Right cardiac atrium (tissue), 5 donors: Measurements from ENCODE around the gene ATF5. TPM values are rescaled to one million over a fixed set of nuclear protein-coding genes. Genes with fewer than 3 reads are reported as not detected.

ENCODE experiments used
- ATAC-seq, 2 donors: fragments of 200-7000 bp; cut with Tn5 transposase; one replicate each; pipeline versions ENCODE4 v1.8.0 to v1.9.1; 2020; ENCODE audit warnings: moderate library complexity in 2 of 2, mild to moderate bottlenecking in 1 of 2
- DNase-seq, 3 donors: peaks; one replicate each; pipeline ENCODE4 v3.0.0-alpha.2; 2020
- H3K27ac ChIP-seq: one replicate; pipeline ENCODE4 v1.5.1; 2013; ENCODE audit warnings: mild to moderate bottlenecking, low read length, control low read depth, moderate library complexity
- H3K27me3 ChIP-seq: one replicate; pipeline ENCODE4 v1.6.1; 2013; ENCODE audit not compliant: control insufficient read depth, insufficient read depth
- H3K4me1 ChIP-seq: one replicate; pipeline ENCODE4 v1.6.1; 2013; ENCODE audit warnings: low read length; ENCODE audit not compliant: control insufficient read depth, insufficient read depth
- H3K4me3 ChIP-seq: one replicate; pipeline ENCODE4 v1.5.1; 2013; ENCODE audit warnings: low read length, control low read depth
- H3K9me3 ChIP-seq: one replicate; pipeline ENCODE4 v1.6.1; 2013; ENCODE audit warnings: low read length; ENCODE audit not compliant: control insufficient read depth
- WGBS: extraction: QIAGEN DNeasy Blood & Tissue Kit; methylation state at CpG from one replicate; pipeline ENCODE4 v1.1.7; 2013; 5-methylcytosine and 5-hydroxymethylcytosine counted together
- intact Hi-C, 4 donors: fragments of 100-400 bp; cut with DNase I; formaldehyde crosslinking; loops; one replicate each; pipeline versions ENCODE4 v1.11.0 to v1.14.0; 2022 to 2023
- polyA plus RNA-seq: library from polyadenylated mRNA; stranded (reverse); fragments of 200-250 nt; gene quantifications from one replicate; pipeline ENCODE4 v1.2.3, GENCODE V29; 2013
- total RNA-seq, 4 donors: library from RNA; stranded (reverse); fragmentation: NEBNext Ultra II Directional; extraction: Animal tissue kit (Norgen Biotek cat#: 25700); gene quantifications; one replicate each; pipeline ENCODE4 v1.2.1, GENCODE V29; 2021
- donor health status: healthy with polysubstance abuse.
- donor health status: DM: no; HTN: yes; CAD: no.
- donor health status: DM: no; HTN: no; CAD: no.
- donor health status: DM: no; HTN: yes; CAD: no; lungs with severe emphysema.
- donor health status: DM: yes; HTN: yes; CAD: no.

ATF5 gene
- total and polyA plus RNA-seq, 5 donors = 7.1 to 16.8 (median 10.8) TPM

GRCh38 chr19:49925486-49925885 is 3.5 kb upstream of the ATF5 start:
- H3K9me3 ChIP-seq = no peaks in the 10 kb centered on the region
- intact Hi-C loops = no loop called here
- DNase-seq (no peak), ATAC-seq (no peak)
- no peak overlapping the region for H3K4me3 ChIP-seq
- H3K27me3 ChIP-seq = no peaks in the 10 kb centered on the region
- peaks cover 6% of the 10 kb centered on the region for H3K4me1 ChIP-seq
- H3K27ac ChIP-seq = no peak overlapping the region
- 86% methylated on average over 5 of the region's 5 CpGs for WGBS

GRCh38 chr19:49926515-49926914 is 2.5 kb upstream of the ATF5 start:
- H3K27ac ChIP-seq = no peak overlapping the region
- no peaks in the 10 kb centered on the region for H3K27me3 ChIP-seq
- intact Hi-C loops = no loop called here
- DNase-seq (no peak), ATAC-seq (no peak)
- WGBS = 89% methylated on average over 10 of the region's 10 CpGs
- H3K4me3 ChIP-seq = no peak overlapping the region
- H3K9me3 ChIP-seq = no peaks in the 10 kb centered on the region
- peaks cover 6% of the 10 kb centered on the region for H3K4me1 ChIP-seq

- ATAC-seq = no peak
- DNase-seq = peak in 1 of 3 donors; percentile 17
- 79% methylated on average over 14 of the region's 14 CpGs for WGBS
- H3K9me3 ChIP-seq = no peaks in the 10 kb centered on the region
- H3K27ac ChIP-seq = no peak overlapping the region
- H3K27me3 ChIP-seq = no peaks in the 10 kb centered on the region
- intact Hi-C loops = no loop called here
- no peak overlapping the region for H3K4me3 ChIP-seq
- peaks cover 6% of the 10 kb centered on the region for H3K4me1 ChIP-seq
Measured at GRCh38 chr19:49927526-49928264, 1.3 kb upstream of the ATF5 start.

GRCh38 chr19:49929611-49930482 is 842 bp downstream of the ATF5 start:
- 3% methylated on average over 43 of the region's 43 CpGs for WGBS
- peak; percentile 93 to 94 for ATAC-seq
- peak; percentile 94 to 96 (median 95) for DNase-seq
- H3K4me3 ChIP-seq = peak overlapping the region; percentile 57
- no peaks in the 10 kb centered on the region for H3K9me3 ChIP-seq
- intact Hi-C loops = no loop called here
- peaks cover 6% of the 10 kb centered on the region for H3K4me1 ChIP-seq
- H3K27me3 ChIP-seq = no peaks in the 10 kb centered on the region
- H3K27ac ChIP-seq = peak overlapping the region; percentile 56

GRCh38 chr19:49930483-49931011 is 1.5 kb downstream of the ATF5 start:
- peaks cover 6% of the 10 kb centered on the region for H3K4me1 ChIP-seq
- no peaks in the 10 kb centered on the region for H3K9me3 ChIP-seq
- no peaks in the 10 kb centered on the region for H3K27me3 ChIP-seq
- peak; percentile 5 to 56 for ATAC-seq
- H3K27ac ChIP-seq = peak overlapping the region; percentile 40
- intact Hi-C loops = no loop called here
- WGBS = 51% methylated on average over 15 of the region's 15 CpGs
- peak; percentile 70 to 75 (median 72) for DNase-seq
- H3K4me3 ChIP-seq = peak overlapping the region; percentile 57

- Histone ChIP-seq H3K27ac (no peak overlapping the region), H3K27me3 (no peaks in the 10 kb centered on the region), H3K9me3 (no peaks in the 10 kb centered on the region), H3K4me1 (peaks cover 6% of the 10 kb centered on the region), H3K4me3 (no peak overlapping the region)
- WGBS = 94% methylated on average over 7 of the region's 7 CpGs
- ATAC-seq = no peak
- DNase-seq = peak in 1 of 3 donors; percentile 14
- intact Hi-C loops = no loop called here
Measured at GRCh38 chr19:49931293-49932040, 2.5 kb downstream of the ATF5 start.

- intact Hi-C loops = no loop called here
- Histone ChIP-seq H3K4me1 (peaks cover 6% of the 10 kb centered on the region), H3K27me3 (no peaks in the 10 kb centered on the region), H3K4me3 (no peak overlapping the region), H3K27ac (no peak overlapping the region), H3K9me3 (no peaks in the 10 kb centered on the region)
- ATAC-seq (no peak), DNase-seq (no peak)
- WGBS = 97% methylated on average over 5 of the region's 5 CpGs
Measured at GRCh38 chr19:49932041-49932451, 3.0 kb downstream of the ATF5 start.

- peaks cover 3% of the 10 kb centered on the region for H3K4me1 ChIP-seq
- no peak overlapping the region for H3K4me3 ChIP-seq
- peak in 1 of 3 donors; percentile 67 for DNase-seq
- H3K27ac ChIP-seq = no peak overlapping the region
- intact Hi-C loops = no loop called here
- 93% methylated on average over 25 of the region's 25 CpGs for WGBS
- no peaks in the 10 kb centered on the region for H3K9me3 ChIP-seq
- H3K27me3 ChIP-seq = no peaks in the 10 kb centered on the region
- ATAC-seq = no peak
Measured at GRCh38 chr19:49932731-49933131, 3.7 kb downstream of the ATF5 start.

GRCh38 chr19:49933643-49934042 is 4.6 kb downstream of the ATF5 start:
- H3K4me1 ChIP-seq = no peaks in the 10 kb centered on the region
- H3K27ac ChIP-seq = no peak overlapping the region
- DNase-seq = no peak
- WGBS = 90% methylated on average over 8 of the region's 8 CpGs
- no peaks in the 10 kb centered on the region for H3K9me3 ChIP-seq
- H3K27me3 ChIP-seq = no peaks in the 10 kb centered on the region
- no peak for ATAC-seq
- intact Hi-C loops = no loop called here
- no peak overlapping the region for H3K4me3 ChIP-seq

GRCh38 chr19:49936549-49936948 is 7.5 kb downstream of the ATF5 start:
- 72% methylated on average over 5 of the region's 5 CpGs for WGBS
- Histone ChIP-seq H3K27me3 (no peaks in the 10 kb centered on the region), H3K27ac (no peak overlapping the region), H3K9me3 (no peaks in the 10 kb centered on the region), H3K4me1 (no peaks in the 10 kb centered on the region), H3K4me3 (no peak overlapping the region)
- no peak for DNase-seq
- intact Hi-C loops = loop anchor here in 2 of 4 donors (5.0 kb wide), 1 partner anchor 46 kb away; no protein-coding TSS in a partner anchor
- ATAC-seq = no peak
